Medulla oblongata (tissue), 1 donor: ENCODE measurements around the gene KRT7.
"Not testable (repeated sequence)": the region's sequence is repeated elsewhere in the genome, so short reads cannot be mapped to it uniquely, and the experiment has no call there.

Experiments used
- DNase-seq: peaks from one replicate; pipeline ENCODE4 v3.0.0-alpha.2; 2015; ENCODE audit errors: extremely low spot score

KRT7 gene

DNA sequence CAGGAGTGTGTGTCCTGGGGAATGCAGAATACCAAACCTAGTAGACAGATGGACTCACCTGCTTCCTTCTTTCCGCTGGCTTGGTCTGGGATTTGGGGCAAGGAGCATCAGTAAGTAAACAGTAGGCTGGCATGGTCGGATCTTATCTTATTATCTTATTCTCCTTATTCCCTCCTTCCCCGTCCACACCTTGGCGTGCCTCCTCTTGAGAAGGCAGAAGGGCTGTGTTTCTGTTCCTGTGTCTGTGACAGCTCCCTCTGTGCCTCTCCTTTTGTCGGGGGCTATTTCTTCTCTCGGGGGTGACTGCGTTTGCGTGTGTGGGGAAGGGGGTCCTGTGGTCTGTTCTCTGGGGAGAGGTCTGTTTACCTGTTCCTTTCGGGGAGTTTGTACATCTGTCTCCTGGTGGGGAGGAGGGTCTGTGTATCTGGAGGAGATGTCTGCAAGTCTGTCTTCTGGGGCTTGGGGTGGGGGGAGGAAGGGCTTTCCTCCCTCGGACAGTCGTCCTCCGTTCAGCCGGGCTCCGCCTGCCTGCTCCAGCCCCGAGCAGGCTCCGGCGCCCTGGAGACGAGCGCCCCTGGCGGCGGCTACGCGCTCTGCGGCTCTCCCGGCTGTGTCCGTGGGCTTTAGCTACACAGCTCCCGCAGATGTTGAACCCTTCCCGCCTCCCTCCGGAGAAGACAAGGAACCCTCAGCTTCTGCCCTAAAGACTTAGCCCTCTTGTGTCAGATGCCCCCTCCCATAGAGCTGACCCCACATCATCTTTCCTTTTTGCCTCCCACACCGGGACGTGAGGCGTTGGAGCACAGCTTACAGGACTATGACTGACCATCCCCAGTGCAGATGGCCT lies 45.8 kb downstream of the KRT7 start:
- peak; percentile 79 for DNase-seq

DNA sequence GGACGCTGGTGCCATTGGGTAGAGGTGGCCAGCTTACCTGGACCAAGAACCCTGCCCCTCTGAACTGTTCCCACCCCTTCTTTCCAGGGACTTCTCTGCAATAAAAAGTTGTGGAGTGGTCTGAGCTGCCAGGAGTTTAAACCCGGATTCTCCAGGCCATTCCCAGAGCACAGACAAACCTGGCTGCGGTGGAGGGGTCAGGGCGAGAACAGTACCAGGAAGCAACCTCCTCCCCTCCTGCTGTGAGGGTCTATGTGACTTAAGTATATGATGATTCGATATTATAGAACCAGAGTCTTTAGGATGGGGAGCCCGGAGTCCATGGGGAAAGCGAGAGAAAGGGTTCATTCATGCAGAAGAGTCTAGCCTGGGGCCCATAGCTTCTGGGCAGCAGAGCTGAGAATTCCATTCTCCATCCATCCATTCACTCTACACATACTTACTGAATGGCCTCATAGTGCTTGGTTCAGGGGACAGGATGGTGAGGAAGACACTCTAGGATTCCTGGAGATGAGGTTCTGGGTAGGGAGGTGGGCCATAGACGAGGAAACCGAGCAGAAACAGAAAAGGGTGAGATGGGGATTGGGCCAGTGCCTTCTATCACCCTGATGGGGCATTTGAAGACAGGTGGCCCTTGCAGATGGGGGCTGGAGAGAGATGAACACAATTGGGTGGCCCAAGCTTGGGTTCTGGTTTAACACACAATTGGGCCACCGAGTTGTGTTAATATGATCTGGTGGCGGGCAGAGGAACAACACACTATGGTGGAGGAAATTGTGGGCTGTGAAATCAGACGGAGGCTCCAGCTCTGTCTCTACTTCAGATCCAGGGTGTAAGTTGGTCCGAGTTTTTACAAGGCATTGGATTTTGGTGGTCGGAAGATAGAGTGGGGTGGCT lies 46.6 kb downstream of the KRT7 start:
- DNase-seq: no peak

DNA sequence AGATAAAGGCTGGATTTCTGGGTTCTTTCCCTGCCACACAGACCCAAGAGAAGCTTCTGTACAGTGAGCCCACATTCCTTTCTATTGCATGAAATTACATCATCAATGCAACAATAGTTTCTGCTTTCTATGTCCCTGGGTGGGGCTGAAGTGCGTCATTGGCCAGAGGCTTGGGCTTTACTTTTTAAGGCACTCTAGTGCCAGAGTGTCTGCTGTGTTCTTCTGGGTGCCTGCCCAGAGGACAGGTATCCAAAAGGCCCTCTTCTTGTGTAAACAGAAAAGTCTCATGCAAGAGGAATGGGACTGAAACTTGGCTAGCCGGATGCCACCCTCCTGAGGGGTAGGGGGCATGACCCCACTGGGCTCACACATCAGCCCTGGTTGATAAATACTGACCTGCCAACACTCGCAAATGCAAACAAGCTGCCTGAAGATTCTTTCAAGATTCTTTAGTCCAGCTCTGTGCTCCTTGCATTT lies 47.3 kb downstream of the KRT7 start:
- DNase-seq: no peak

DNA sequence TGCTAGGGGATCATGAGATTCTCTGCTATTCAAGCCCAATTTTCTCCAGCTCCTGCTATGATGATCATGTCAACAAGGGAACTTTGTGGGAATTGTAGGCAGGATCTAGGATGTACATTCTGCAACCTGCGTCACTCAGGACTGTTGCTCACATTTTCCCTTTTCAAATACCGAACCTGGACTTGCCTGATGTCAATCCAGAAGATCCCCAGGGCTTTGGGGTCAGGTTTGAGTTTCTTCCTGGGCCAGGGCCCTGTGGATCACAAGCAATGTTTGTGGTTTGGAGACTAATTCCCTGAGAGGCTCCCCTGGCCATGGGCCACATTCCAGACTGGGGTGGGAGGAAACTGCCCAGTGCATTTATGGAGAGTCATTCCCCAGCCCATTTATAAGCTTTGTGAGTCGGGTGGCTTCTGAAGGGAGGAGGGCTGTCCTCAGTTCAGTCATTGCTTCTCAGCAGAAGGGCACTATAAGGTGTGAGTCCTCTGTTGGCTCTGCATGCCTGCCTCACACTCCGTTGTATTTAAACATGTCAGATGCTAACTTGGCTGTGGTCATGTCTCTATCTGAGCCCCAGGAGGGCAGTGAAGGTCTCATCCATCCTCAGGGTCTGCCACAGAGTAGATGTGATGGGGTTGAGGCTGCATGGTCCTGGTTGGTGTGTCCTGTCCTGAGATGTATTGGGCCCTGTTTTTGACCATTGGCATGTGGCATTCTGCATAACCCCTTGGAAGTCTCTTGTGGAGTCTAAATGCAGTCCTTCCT lies 47.9 kb downstream of the KRT7 start:
- DNase-seq: no peak

DNA sequence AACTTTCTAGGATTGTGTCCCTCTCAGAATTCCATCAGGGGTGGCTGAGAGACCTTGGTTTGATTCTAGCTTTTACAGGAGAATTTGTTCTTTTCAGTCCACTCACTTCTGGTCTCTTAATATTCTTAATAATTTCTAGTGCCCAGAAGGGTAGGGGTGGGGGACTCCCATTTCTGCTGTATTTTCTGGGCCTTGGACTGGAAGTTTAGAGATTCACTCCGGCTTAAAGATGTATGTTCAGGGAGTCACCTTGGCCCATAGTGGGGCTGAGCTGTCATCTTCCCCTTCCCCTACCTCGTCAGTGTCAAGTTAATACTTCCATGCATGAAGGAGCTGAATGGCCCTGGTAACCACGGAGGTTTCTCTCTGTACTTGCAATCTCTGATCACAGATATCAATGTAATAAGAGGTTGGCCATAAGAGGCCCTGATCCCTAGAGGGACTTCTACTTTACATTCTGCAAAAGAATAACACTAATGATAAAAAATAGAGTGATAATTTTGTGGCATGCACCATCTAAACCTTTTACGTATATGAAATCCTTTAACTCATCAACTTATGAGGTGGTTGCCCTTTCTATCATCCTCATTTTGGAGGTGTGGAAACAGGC lies 51.6 kb downstream of the KRT7 start:
- no peak for DNase-seq

DNA sequence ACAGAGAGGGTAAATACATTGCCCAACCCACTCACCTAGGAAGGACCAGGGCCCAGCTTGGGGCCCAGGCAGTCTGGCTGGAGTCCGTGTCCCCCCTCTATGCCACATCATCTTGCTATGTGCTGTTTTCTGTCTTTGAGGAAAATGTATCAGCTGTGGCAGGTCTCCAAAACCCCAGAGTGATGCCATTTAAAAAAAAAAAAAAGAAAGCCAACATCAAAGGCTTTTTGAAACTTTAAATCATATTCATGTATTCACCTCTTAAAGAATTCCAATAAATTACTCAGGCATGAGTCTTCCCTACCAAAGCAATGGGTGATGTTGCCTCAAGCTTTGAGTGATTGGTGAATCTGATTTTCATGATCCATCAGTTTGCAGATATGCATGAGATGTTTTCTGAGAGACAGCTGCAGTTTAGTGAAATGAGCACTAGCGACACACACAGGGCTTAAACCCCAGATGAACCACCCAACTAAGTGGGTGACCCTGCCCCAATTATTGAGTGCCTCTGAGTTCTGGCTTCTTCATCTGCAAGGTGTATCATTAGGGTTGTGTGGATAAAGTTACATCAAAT lies 52.2 kb downstream of the KRT7 start:
- DNase-seq: no peak

DNA sequence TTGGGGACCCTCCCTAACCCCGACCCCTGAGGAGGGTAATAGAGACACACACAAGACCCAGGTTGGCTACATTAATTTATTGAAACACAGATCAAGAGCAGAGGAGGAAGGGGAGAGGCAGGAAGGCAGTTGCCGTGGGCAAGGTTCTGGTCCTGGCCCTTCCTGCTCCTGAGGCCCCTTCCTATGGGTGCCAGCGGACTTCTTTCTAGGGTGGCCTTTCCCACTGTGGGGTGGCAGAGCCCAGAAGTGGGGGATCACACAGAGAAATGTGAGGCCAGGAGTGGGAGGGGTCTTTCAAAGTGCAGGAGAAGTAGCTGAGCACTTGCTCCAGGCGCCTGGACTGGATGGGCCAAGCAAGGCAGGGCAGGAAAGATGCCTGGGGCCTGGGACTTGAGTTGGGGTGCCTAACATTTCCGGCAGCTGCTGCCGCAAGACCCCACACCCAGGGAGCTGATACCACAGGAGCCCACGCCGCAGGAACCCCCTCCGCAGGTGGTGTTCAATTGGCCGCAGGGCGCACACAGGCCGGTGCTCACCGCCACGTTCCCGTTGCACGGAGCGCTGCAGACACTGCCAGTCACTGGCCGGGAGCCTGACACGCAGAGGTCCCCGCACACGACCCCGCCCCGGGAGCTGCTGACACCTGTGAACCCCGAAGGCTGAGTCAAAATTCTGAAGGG lies 52.9 kb downstream of the KRT7 start:
- DNase-seq: no peak

DNA sequence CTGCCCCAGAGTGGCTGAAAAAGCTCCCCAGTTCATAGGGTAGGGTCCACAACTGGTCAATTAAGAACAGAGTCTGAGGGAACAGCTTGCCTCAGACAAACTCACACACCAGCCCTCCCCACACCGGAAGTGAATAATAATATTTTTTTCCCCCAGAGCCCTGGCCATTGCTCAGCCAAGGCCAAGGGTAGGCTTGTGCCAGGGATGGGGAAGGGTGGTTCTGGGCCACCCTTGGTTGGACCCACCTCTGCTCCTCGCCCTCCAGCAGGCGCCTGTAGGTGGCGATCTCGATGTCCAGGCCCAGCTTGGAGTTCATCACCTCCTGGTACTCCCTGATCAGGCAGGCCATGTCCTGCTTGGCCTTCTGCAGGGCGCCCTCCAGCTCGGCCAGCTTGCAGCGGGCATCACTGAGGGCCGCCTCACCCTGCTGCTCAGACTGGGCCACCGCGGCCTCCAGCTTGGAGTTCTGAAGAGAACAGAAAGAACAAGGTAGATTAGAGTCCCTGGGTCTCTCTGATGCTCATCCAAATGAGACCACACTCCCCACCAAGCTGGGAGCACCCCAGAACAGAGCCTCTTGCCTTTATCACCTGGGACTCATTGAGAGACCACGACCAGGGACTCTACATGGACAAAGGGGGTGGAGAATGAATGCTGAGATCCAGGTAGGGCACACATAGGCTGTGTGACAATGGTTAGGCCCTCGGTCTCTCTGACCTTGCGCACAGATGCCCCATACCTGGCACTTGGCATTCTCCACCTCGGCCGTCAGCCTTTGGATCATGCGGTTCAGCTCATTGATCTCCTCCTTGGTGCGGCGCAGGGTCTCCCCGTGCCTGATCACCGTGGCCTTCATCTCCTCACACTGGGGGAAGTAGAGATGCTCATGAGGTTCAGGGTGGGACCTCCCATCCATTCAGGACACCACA lies 54.1 kb downstream of the KRT7 start:
- not testable (repeated sequence) for DNase-seq

DNA sequence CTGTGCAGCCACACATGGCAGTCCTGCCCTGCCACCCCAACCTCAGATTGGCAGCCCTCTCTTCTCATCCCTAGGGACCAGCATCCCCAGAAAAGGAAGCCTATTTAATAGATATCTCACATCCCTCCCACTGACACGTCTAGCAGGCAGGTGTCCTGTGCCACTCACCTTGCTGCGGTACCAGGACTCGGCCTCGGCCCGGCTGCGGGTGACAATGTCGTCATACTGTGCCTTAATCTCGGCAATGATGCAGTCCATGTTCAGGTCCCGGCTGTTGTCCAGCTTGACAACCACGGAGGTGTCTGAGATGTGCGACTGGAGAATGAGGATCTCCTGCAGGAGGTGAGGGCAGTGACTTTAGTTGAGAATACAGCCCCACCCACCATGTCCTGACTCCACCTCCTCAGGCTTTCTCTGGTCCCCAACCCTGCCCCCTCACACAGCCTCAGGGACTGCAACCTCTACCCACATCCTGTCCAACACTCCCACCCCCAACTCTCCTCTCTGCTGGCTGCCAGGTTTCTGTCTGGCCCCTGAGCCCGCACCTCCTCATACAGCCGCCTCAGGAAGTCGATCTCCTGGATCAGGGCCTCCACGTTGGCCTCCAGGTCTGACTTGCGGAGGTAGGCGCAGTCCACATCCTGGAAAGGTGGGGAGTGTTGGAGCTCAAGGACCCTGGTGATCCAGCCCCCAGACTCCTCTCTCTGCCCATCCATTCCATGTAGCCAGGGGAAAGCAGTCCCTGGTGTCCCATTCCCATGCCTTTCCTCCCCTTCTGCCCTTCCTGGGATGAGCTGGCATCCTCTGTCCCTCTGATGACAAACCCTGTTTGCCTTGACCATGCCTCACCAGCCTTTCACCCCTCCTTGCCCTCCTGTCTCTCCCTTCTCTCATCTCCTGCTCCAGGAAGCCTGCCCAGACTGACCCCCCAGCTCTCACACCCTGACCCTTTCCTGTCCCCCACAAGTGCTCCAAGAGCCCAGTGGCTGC lies 55.1 kb downstream of the KRT7 start:
- DNase-seq: not testable (repeated sequence)

DNA sequence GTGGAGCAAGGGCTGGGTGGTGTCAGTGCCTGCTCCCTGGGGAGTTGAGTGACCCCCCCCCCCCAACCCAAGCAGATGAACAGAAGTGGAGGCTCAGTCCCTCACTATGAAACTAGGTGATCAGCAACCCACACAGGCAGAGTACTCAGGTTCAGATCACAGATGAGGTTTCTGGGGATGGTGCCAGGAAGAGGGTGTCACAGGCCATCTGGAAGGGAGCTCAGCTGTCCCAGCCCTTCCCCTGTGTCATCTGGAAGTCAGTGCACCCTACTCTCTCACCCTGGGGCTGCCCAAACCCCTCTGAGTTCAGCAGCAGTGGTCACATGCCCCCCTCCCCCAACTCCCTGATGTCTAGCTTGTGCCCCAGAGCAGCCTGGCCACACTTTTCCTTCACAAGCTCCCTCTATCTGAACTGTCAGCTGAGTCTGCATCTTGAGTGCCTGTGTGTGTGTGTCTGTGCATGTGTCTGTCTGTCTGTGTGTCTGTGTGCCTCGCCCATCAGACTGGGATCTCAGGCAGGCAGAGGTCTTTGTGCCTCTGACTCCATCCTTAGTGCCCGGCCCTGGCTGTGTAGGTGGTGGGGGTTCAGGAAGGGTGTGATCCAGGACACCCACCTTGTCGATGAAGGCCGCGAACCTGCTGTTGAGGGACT lies 57.6 kb downstream of the KRT7 start:
- not testable (repeated sequence) for DNase-seq

DNA sequence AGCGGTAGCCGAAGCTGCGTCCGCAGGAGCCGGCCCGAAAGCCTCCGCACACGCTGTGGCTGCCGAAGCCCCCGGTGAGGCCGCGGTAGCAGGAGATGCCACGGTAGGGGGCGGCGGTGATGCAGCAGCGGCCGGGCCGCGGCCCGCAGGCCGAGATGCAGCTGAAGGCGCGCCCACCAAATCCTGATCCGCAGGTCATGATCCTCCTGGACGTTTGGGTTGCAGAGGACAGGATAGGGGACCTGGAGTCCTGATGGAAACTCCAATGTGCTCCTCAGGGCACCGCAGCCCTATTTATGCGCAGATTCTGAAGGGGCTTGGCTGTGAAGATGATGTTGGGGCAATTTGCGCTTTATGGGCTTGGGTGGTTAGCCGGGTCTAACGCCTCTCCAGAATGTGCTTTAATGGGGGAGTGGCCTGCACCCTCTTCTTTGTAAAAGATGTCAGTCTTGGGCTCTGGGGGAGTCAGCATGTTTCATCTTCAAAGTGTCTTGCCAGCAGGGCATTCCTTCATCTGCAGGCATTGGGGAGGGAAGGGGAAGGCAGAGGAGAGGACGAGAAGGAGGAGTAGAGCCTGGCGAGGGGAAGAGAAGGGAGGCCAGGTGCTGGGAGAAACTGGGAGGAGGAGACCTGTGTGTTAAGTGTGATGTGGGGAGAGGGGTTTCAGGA lies 58.4 kb downstream of the KRT7 start, which contains the start of gene KRT81:
KRT81 (minus strand) TSS at position 268 of the 669 bp plus-strand sequence; CDS start at position 199, 69 bp downstream.
- DNase-seq: no peak

DNA sequence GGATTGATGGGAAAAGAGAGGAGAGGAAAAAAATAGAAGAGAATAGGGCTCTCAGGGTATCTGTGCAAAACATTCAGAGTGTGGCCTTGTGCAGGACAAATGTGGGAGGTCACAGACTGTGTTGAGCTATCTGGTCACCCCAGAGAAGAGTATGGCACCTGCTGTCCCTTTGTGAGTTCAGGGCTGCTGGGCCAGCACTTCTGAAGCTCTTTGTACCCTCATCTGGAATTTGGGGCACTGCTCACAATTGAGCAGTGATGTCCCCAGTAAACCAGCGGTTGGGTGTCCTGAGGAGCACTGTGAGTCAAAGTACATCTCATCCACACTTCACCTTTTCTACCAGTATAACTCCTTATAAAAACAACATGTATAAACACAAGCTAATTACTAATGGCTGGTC lies 60.9 kb downstream of the KRT7 start:
- DNase-seq: no peak

DNA sequence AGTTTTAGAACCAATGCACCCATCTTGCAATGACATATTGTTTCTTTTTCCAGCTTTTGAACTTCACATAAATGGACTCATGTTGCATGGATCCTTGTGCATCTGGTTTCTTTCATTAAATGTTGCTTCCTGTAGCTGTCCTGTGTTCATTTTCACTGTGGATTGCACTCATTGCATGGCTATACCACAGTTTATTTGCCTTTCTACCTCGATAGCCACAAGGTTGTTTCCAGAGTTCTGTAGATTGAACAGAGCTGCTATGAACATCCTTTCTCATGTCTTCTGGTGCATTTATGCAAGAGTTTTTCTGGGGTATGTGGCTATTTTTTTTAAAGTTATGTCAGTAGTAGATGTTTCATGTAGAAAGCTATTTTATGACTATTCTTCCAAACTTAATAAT lies 61.8 kb downstream of the KRT7 start:
- no peak for DNase-seq

DNA sequence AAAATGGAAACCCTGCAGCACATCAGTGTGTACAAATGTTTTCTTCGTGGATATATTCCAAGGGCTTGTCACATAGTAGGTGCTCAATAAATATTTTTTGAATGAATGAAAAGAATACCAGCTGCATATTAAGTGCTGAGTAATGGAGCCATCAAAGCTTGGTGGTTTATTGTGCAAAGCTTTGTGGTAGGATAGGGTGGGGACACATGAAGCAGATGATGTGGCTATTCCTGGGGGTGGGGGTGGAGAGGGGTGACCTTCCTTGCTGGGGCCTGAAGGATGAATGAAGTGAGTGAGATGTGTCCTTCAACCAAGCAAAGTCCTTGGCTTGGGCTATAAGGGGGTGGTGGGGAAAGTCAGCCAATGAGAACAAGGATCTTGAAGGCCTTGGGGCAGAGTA lies 62.6 kb downstream of the KRT7 start:
- DNase-seq: no peak

DNA sequence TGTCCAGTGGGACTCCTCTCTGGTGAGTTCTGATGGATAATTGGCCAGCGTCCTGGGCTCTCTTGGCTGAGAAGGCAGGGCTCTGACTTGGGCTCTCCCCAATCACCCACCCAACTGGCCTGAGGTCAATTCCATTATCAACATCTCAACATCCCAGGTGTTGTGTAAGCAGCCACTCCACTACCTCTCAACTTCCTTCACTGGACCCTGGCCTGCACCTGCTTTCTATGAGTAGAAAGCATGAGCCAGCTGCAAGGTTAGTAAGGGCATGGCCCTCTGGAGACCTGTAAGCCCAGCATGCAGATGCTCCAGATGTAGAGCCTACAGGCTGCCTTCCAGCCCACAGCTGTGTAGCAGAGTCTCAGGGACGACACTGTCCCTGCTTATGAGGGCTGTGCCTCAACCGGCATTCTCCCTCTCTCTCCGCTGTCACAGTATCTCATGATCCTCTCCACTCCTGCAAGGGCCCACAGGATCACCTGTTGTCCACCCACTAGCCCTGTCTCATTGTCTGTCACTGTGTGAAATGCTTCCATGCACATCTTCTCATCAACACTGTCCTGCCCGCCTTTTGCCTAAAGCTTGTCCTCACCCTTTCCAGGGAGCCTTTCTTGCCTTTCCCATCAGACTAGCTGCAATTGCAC lies 63.7 kb downstream of the KRT7 start:
- no peak for DNase-seq
